ENCODE data around the gene KCNJ18.
"Not testable (repeated sequence)": the region's sequence is repeated elsewhere in the genome, so short reads cannot be mapped to it uniquely, and the experiment has no call there.

DNA sequence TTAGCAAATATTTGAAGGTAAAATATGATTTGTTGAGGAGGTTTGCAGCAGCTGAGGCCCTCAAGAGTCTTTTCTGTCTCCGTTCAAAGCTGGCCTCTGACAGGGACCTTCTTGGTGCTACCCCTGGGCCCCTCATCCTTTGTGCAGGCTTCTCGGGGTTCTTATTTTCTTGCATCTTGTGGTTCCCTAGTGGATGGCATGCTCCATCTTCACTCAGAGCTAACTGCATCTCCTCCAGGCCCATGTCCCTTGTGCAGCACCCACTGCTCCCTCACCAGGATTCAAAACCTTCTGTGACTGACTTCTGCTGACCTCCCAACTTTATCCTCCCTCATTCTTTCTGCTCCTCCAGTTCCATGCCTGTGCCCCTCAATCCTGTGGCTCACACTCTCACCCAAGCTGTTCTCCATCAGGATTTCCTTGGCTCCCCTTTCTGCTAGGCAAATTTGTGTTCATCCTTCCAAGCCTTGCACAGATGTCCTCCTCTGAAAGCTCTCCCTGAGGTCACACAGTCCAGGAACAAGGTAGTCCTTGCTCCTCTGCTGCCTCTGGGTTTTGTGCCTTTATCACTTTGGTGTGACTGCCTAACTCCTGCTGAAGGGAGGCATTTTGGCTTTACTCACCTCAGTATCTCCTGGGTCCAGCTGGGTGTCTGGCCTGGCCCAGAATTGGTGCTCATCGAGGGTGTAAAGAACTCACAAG lies 25.5 kb upstream of the KCNJ18 start:
- not testable (repeated sequence) for TF ChIP-seq GABPB1 (CRISPR knock-in tag; IDR thresholded peaks at IDR 0.05); HNRNPLL (IDR thresholded peaks at IDR 0.05; ENCODE audit: low read depth, low read length, poor library complexity, severe bottlenecking); EZH2 (IDR thresholded peaks at IDR 0.05; ENCODE audit: borderline replicate concordance, low read depth, low read length); ZNF644 (tag; IDR thresholded peaks at IDR 0.05; ENCODE audit: low read depth); POLR2AphosphoS5 (IDR thresholded peaks at IDR 0.05; ENCODE audit: control insufficient read depth, insufficient read depth, low read depth, low read length); ZFP36 (IDR thresholded peaks at IDR 0.05; ENCODE audit: low read depth, low read length, partially characterized antibody); HDAC1 (IDR thresholded peaks at IDR 0.05)
- TF ChIP-seq, protein P1, sequence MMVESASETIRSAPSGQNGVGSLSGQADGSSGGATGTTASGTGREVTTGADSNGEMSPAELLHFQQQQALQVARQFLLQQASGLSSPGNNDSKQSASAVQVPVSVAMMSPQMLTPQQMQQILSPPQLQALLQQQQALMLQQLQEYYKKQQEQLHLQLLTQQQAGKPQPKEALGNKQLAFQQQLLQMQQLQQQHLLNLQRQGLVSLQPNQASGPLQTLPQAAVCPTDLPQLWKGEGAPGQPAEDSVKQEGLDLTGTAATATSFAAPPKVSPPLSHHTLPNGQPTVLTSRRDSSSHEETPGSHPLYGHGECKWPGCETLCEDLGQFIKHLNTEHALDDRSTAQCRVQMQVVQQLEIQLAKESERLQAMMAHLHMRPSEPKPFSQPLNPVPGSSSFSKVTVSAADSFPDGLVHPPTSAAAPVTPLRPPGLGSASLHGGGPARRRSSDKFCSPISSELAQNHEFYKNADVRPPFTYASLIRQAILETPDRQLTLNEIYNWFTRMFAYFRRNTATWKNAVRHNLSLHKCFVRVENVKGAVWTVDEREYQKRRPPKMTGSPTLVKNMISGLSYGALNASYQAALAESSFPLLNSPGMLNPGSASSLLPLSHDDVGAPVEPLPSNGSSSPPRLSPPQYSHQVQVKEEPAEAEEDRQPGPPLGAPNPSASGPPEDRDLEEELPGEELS (CRISPR knock-in tag; IDR thresholded peaks at IDR 0.05; ENCODE audit: borderline replicate concordance) = not testable (repeated sequence)
- TF ChIP-seq, protein P2, sequence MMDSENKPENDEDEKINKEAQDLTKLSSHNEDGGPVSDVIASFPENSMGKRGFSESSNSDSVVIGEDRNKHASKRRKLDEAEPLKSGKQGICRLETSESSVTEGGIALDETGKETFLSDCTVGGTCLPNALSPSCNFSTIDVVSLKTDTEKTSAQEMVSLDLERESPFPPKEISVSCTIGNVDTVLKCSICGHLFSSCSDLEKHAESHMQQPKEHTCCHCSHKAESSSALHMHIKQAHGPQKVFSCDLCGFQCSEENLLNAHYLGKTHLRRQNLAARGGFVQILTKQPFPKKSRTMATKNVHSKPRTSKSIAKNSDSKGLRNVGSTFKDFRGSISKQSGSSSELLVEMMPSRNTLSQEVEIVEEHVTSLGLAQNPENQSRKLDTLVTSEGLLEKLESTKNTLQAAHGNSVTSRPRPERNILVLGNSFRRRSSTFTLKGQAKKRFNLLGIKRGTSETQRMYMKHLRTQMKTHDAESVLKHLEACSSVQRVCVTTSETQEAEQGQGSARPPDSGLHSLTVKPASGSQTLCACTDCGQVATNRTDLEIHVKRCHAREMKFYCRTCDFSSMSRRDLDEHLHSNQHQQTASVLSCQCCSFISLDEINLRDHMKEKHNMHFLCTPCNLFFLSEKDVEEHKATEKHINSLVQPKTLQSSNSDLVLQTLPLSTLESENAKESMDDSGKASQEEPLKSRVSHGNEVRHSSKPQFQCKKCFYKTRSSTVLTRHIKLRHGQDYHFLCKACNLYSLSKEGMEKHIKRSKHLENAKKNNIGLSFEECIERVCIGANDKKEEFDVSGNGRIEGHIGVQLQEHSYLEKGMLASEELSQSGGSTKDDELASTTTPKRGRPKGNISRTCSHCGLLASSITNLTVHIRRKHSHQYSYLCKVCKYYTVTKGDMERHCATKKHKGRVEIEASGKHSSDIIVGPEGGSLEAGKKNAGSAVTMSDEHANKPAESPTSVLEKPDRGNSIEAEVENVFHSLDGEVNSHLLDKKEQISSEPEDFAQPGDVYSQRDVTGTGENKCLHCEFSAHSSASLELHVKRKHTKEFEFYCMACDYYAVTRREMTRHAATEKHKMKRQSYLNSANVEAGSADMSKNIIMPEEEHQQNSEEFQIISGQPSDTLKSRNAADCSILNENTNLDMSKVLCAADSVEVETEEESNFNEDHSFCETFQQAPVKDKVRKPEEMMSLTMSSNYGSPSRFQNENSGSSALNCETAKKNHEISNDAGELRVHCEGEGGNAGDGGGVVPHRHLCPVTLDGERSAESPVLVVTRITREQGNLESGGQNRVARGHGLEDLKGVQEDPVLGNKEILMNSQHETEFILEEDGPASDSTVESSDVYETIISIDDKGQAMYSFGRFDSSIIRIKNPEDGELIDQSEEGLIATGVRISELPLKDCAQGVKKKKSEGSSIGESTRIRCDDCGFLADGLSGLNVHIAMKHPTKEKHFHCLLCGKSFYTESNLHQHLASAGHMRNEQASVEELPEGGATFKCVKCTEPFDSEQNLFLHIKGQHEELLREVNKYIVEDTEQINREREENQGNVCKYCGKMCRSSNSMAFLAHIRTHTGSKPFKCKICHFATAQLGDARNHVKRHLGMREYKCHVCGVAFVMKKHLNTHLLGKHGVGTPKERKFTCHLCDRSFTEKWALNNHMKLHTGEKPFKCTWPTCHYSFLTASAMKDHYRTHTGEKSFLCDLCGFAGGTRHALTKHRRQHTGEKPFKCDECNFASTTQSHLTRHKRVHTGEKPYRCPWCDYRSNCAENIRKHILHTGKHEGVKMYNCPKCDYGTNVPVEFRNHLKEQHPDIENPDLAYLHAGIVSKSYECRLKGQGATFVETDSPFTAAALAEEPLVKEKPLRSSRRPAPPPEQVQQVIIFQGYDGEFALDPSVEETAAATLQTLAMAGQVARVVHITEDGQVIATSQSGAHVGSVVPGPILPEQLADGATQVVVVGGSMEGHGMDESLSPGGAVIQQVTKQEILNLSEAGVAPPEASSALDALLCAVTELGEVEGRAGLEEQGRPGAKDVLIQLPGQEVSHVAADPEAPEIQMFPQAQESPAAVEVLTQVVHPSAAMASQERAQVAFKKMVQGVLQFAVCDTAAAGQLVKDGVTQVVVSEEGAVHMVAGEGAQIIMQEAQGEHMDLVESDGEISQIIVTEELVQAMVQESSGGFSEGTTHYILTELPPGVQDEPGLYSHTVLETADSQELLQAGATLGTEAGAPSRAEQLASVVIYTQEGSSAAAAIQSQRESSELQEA (IDR thresholded peaks at IDR 0.05; ENCODE audit: low read depth) = not testable (repeated sequence)
- TF ChIP-seq, protein P3, sequence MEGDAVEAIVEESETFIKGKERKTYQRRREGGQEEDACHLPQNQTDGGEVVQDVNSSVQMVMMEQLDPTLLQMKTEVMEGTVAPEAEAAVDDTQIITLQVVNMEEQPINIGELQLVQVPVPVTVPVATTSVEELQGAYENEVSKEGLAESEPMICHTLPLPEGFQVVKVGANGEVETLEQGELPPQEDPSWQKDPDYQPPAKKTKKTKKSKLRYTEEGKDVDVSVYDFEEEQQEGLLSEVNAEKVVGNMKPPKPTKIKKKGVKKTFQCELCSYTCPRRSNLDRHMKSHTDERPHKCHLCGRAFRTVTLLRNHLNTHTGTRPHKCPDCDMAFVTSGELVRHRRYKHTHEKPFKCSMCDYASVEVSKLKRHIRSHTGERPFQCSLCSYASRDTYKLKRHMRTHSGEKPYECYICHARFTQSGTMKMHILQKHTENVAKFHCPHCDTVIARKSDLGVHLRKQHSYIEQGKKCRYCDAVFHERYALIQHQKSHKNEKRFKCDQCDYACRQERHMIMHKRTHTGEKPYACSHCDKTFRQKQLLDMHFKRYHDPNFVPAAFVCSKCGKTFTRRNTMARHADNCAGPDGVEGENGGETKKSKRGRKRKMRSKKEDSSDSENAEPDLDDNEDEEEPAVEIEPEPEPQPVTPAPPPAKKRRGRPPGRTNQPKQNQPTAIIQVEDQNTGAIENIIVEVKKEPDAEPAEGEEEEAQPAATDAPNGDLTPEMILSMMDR (IDR thresholded peaks at IDR 0.05 in 2 of 3, conservative IDR thresholded peaks at IDR 0.05 in 1 of 3; ENCODE audit: insufficient read depth in 2 of 3, low read depth in 1 of 3, low read length in 3 of 3) = not testable (repeated sequence)

Measured in K562 (cell line).